Stimulated activated CD8-positive, alpha-beta memory T cell treated with anti-CD3 and anti-CD28 coated beads, Interleukin-15, amount 100 ng/mL, for 48 hours (primary cell): Measurements from ENCODE around the gene ADTRP.
A peak's percentile ranks its signal among the peaks of the same experiment; 100 is the strongest.

Experiments
- DNase-seq, 2 donors: peaks; one replicate each; pipeline ENCODE4 v3.0.0-alpha.2; 2020; ENCODE audit warnings: low read depth in 2 of 2

ADTRP gene

GRCh38 chr6:11755725-11756124 lies 22.9 kb downstream of the ADTRP start:
- DNase-seq: no peak

GRCh38 chr6:11754625-11755271 lies 23.9 kb downstream of the ADTRP start:
- no peak for DNase-seq

GRCh38 chr6:11753798-11754197 lies 24.8 kb downstream of the ADTRP start:
- no peak for DNase-seq

DNA sequence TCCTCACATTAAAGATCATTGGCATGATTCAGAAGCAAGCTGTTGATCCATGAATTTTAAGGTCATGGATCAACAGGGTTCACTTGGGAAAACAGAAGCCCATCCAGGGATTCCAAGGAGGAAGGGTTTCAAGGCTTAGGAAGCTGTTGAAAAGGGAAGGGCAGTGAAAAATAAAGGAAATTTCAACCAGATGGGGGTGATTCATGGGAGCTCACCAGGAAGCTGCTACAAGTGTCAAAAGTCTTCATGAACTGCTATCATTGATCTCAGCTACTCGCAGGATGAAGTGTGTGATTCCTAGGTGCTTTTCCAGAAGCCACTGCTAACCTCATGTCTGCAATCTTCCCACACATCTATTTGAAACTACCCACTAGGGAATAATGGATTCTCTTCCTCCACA lies 26.2 kb downstream of the ADTRP start:
- no peak for DNase-seq

DNA sequence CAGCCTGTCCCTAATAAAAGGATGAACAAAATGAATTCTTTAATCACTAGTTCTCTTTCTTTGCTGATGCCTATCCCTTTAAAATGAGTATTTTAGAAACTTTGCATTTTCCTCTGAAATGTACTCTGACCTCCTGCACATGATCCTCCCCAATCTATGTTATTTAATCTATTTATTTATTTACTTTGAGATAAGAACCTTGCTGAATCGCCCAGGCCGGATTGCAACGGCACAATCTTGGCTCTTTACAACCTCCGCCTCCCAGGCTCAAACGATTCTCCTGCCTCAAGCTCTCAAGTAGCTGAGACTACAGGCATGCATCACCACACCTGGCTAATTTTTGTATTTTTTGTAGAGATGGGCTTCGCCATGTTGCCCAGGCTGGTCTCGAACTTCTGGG lies 27.9 kb downstream of the ADTRP start:
- no peak for DNase-seq

GRCh38 chr6:11748591-11749210 lies 29.9 kb downstream of the ADTRP start:
- DNase-seq: no peak

GRCh38 chr6:11747021-11747420 lies 31.6 kb downstream of the ADTRP start:
- DNase-seq: no peak

GRCh38 chr6:11744753-11745152 lies 33.9 kb downstream of the ADTRP start:
- no peak for DNase-seq

DNA sequence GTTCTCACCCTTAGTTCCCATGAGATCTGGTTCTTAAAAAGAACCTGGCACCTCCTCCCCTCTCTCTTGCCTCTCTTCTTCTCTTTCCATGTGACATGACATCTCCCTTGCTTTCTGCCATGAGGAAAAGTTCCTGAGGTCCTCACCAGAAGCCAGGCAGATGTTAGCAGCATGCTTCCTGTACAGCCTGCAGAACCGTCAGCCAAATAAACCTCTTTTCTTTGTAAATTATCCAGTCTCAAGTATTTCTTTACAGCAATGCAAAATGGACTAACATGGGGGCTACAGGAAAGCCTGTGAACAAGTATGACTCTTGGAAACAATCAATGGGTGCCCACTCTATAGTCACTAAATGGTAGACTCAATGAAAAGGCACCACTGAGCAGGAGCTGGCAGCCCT lies 34.5 kb downstream of the ADTRP start:
- DNase-seq: no peak

DNA sequence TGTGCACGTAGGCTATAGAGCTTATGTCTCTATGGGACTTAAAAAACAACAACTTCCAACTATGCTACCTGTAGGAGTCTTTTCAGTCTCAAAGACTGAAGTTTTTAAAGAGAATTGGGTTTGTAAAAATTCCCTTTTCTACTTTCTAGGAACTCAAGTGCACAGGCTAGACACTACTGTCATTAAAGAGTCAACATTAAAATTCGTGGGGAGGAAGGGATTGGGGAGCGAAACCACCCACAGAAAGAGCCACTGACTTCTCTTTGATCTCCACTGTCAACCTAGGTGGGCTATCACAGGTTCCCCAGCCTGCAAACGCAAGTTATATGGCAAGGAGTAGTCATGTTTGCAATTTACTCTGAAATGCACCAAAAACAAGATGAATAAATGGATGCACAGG lies 37.7 kb downstream of the ADTRP start:
- no peak for DNase-seq

GRCh38 chr6:11738661-11739375 lies 39.8 kb downstream of the ADTRP start:
- DNase-seq: no peak

- DNase-seq: no peak
Observed at GRCh38 chr6:11738234-11738633, 40.4 kb downstream of the ADTRP start.

GRCh38 chr6:11736601-11737000 lies 42.0 kb downstream of the ADTRP start:
- DNase-seq: no peak

GRCh38 chr6:11734861-11735613 lies 43.6 kb downstream of the ADTRP start:
- DNase-seq: no peak

GRCh38 chr6:11732036-11732631 lies 46.5 kb downstream of the ADTRP start:
- peak in 1 of 2 donors; percentile 68 for DNase-seq

GRCh38 chr6:11731423-11731822 lies 47.2 kb downstream of the ADTRP start:
- no peak for DNase-seq

DNA sequence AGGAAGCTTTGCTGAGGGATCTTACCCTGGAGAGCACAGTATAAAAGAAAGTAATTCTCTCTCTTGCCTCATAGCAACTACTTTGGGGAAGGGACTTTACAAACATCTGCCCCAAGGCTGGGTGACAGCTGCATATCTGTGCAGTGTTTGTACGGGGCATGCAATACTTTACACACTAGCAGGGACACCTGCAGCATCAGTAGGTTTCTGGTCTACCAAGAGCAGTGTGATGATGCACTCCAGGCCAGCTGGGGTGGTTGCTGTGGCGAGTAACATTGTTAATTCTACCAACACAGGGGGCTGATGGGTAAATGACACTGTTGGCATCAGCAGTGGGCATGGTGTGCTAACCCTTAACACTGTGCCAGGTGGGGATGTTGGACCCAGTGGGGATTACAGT lies 48.0 kb downstream of the ADTRP start:
- peak in 1 of 2 donors; percentile 30 for DNase-seq

- peak in 1 of 2 donors; percentile 53 for DNase-seq
Observed at GRCh38 chr6:11729076-11729475, 49.5 kb downstream of the ADTRP start.

DNA sequence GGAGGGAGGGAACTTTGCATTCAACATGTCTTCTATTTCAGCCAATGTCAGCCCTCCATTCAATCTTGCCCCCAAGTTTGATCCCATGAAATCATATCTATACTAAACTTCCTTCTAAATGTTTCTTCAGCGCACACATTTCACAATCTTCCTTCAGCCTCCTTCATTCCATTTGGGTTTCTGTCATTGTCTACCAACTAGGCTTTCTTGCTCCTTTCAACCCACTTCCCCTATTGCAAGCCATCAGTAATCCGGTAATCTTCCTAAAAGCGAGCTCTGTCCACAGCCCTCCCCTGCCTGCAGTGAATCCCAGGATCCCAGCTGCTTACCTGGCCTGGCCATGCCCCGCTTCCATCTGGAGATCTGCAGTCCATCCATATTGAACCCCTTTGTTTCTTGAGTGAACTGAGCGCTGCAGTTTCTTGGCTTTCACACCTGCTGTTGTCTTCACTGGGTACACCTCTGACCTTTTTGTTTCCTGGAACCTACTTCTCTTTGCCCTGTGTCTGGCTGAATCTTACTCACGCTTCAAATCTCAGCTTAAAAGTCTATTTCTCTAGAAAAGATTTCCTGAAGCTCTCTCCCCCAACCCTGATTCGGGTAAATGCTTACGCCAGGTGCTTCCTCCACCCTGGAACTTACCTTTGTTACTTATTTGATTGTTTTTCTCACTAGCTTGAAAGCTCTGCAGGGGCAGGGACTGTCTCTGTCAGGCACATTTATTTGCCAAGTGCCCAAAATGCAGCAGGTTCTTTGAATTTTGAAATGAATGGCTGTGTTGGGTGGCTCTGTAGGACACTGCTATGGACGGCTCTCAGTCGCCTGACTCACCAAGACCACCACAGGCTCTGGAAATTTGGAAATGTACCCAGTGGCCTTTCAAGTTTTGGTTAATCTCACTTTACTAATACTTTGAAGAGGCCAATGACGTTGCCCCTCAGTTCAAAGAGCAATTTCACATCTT lies 50.3 kb downstream of the ADTRP start:
- no peak for DNase-seq

- DNase-seq: no peak
Observed at GRCh38 chr6:11727346-11727997, 51.1 kb downstream of the ADTRP start.
